ENCODE results near the gene KLK11. TPM values are rescaled to one million over a fixed set of nuclear protein-coding genes. Genes with fewer than 3 reads are reported as not detected.

KLK11 gene
- total and polyA plus RNA-seq, 2 donors (not counting 3 experiments of a cell fraction or from before 2014, with no cell fraction given), result not detected

DNA sequence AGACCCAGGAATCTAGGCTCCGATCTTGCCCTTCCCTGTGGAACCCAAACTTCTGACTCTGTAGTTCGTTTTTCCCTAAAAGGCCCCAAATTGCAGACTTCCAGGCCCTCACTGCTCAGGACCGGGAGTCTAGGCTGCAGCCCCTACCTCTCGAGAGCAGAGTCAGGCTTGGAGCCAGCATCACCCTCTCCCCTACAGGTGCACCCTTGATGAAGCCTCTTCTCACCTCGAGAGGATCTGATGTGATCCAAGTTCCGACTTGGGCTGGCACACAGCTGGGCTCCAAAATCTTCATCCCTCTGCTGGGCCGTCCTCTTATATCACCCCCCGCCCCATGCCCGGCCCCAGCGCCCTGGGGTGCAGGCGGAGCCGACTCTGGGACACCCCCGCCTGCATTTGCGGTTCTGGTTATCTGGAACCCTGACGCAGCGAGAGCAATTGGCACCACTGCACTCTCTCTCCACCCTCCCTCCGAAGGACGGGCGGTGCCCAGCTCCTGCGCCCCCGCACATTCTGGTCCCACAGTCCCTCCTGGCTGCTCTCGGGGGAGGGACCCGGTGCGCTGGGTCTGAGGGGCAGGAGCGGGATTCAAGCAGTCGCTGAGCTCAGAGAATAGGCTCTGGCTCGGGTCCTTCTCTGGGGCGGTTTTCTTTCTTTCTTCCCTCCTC lies 42.7 kb downstream of the KLK11 start, which contains the start of gene KLK7:
TSS of gene KLK7 (minus strand) at position 293 of the 668 bp plus-strand sequence. CDS start 1,518 bp downstream, outside the sequence.
- dilution Hi-C loops (cut with MboI; ENCODE audit: extremely low pct_ligation_motif_present, low sequenced_read_pairs), result no loop called here

More for the DNA sequence above, 42.7 kb downstream of the KLK11 start, which contains the start of gene KLK7:
- H3K27ac ChIP-seq (ENCODE audit: insufficient read depth, low read depth, low read length), result no peak within 1 kb of the TSS
- no TSS peak for BruUV-seq (replicated peaks)
- H4K20me1 ChIP-seq (replicated peaks; ENCODE audit: control insufficient read depth, extremely low read depth, insufficient read depth, low read length), result no peaks in the 10 kb centered on the region
- DNase-seq (ENCODE audit: low read depth, low spot score) (no peak), FAIRE-seq (no peak)
- H3K4me3 ChIP-seq (replicated peaks in 1 of 3; ENCODE audit: insufficient read depth in 1 of 3, low read depth in 1 of 3, low read length in 3 of 3), result no peak within 1 kb of the TSS
- no peaks in the 10 kb centered on the region for H3K4me1 ChIP-seq (ENCODE audit: control insufficient read depth, extremely low read depth, insufficient read depth, low read length)
- H3K79me2 ChIP-seq (ENCODE audit: control insufficient read depth, insufficient read depth, low read length), result no peaks in the 10 kb centered on the region
- intact Hi-C loops (cut with micrococcal nuclease), result no loop called here
- TF ChIP-seq GATA2 (IDR thresholded peaks at IDR 0.05; ENCODE audit: insufficient read depth, insufficient read length, low read depth, low read length) (no peak), FOS (IDR thresholded peaks at IDR 0.05; ENCODE audit: borderline replicate concordance, insufficient read depth, low read length) (no peak), POLR2A (IDR thresholded peaks at IDR 0.05; ENCODE audit: low read depth, low read length) (no peak)
- TF ChIP-seq, protein P1, sequence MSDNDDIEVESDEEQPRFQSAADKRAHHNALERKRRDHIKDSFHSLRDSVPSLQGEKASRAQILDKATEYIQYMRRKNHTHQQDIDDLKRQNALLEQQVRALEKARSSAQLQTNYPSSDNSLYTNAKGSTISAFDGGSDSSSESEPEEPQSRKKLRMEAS (IDR thresholded peaks at IDR 0.05; ENCODE audit: insufficient read depth, insufficient read length), result no peak
- TF ChIP-seq, protein P2, sequence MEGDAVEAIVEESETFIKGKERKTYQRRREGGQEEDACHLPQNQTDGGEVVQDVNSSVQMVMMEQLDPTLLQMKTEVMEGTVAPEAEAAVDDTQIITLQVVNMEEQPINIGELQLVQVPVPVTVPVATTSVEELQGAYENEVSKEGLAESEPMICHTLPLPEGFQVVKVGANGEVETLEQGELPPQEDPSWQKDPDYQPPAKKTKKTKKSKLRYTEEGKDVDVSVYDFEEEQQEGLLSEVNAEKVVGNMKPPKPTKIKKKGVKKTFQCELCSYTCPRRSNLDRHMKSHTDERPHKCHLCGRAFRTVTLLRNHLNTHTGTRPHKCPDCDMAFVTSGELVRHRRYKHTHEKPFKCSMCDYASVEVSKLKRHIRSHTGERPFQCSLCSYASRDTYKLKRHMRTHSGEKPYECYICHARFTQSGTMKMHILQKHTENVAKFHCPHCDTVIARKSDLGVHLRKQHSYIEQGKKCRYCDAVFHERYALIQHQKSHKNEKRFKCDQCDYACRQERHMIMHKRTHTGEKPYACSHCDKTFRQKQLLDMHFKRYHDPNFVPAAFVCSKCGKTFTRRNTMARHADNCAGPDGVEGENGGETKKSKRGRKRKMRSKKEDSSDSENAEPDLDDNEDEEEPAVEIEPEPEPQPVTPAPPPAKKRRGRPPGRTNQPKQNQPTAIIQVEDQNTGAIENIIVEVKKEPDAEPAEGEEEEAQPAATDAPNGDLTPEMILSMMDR (IDR thresholded peaks at IDR 0.05; ENCODE audit: extremely low read depth in 1 of 2, insufficient read depth in 1 of 2, low read depth in 1 of 2, low read length in 2 of 2), result no peak
- H3K9me3 ChIP-seq (replicated peaks; ENCODE audit: control insufficient read depth, insufficient read depth, low read length), result no peaks in the 10 kb centered on the region
- H3K4me2 ChIP-seq (ENCODE audit: insufficient read depth, low read length), result no peak within 1 kb of the TSS
- H3K36me3 ChIP-seq (ENCODE audit: control insufficient read depth in 2 of 2, extremely low read depth in 1 of 2, insufficient read depth in 2 of 2, low read length in 2 of 2), result no peaks in the 10 kb centered on the region
- no peak within 1 kb of the TSS for H3K9ac ChIP-seq (replicated peaks; ENCODE audit: extremely low read depth, insufficient read depth, low read length)
- H2AFZ ChIP-seq (ENCODE audit: low read depth, low read length), result no peak within 1 kb of the TSS
- POLR2A ChIA-PET, result no interaction called here
- no peaks in the 10 kb centered on the region for H3K9me1 ChIP-seq (replicated peaks; ENCODE audit: control insufficient read depth, extremely low read depth, insufficient read depth, low read length)
- CTCF ChIA-PET, result no interaction called here
- no peaks in the 10 kb centered on the region for H3K27me3 ChIP-seq (ENCODE audit: control insufficient read depth in 2 of 2, insufficient read depth in 2 of 2, low read length in 2 of 2)
